H1 (cell line): ENCODE measurements around the gene SH3GL2. TPM values are rescaled to one million over a fixed set of nuclear protein-coding genes. Genes with fewer than 3 reads are reported as not detected.

Source experiments
- CHD2 ChIP-seq: IDR thresholded peaks from 2 replicates; pipeline ENCODE4 v1.6.1; 2012; ENCODE audit warnings: low read length, improper control_type of control experiment
- CREB1 ChIP-seq: IDR thresholded peaks from 2 replicates; pipeline ENCODE4 v1.6.1; 2012; ENCODE audit warnings: inconsistent platforms
- CTBP2 ChIP-seq: IDR thresholded peaks from 2 replicates; pipeline ENCODE4 v1.7.0; 2011; ENCODE audit warnings: borderline replicate concordance, mild to moderate bottlenecking, moderate library complexity, mixed read lengths, low read length; ENCODE audit not compliant: insufficient read depth, insufficient read length
- E2F6 ChIP-seq: IDR thresholded peaks from 2 replicates; pipeline ENCODE4 v1.6.1; 2012; ENCODE audit warnings: inconsistent platforms
- EP300 ChIP-seq, 2 experiments: IDR thresholded peaks; 1 replicate in 1 of 2; 2 replicates in 1 of 2; pipeline ENCODE4 v1.6.1; 2011 to 2012; ENCODE audit warnings: low read depth in 2 of 2, low read length in 2 of 2, mild to moderate bottlenecking in 2 of 2, borderline replicate concordance in 1 of 2, inconsistent platforms in 1 of 2, moderate library complexity in 1 of 2
- GABPA ChIP-seq: IDR thresholded peaks from 2 replicates; pipeline ENCODE4 v1.6.1; 2011; ENCODE audit warnings: mild to moderate bottlenecking, low read length, moderate library complexity, borderline replicate concordance; ENCODE audit not compliant: insufficient read depth
- KDM4A ChIP-seq: IDR thresholded peaks from one replicate; pipeline ENCODE4 v1.7.1; 2012; ENCODE audit warnings: low read depth, mild to moderate bottlenecking, moderate library complexity, low read length, inconsistent platforms; ENCODE audit not compliant: severe bottlenecking
- KDM5A ChIP-seq: fragments of 200-600 bp; IDR thresholded peaks from 2 replicates; pipeline ENCODE4 v1.7.1; 2012; ENCODE audit warnings: mild to moderate bottlenecking, low read length, inconsistent platforms, mixed read lengths
- MAFK ChIP-seq: IDR thresholded peaks from 2 replicates; pipeline ENCODE4 v1.6.1; 2012; ENCODE audit warnings: low read depth, mild to moderate bottlenecking, improper control_type of control experiment, low read length
- POLR2A ChIP-seq, 2 experiments: IDR thresholded peaks; 1 replicate in 1 of 2; 2 replicates in 1 of 2; pipeline ENCODE4 v1.6.1; 2011; ENCODE audit warnings: low read depth in 2 of 2, low read length in 2 of 2, mild to moderate bottlenecking in 2 of 2; ENCODE audit errors: control extremely low read depth in 1 of 2
- RNF2 ChIP-seq: fragments of 200-900, 300-1000 bp; sonication (generic); IDR thresholded peaks from 2 replicates; pipeline ENCODE4 v1.7.1; 2016; ENCODE audit warnings: borderline replicate concordance, low read depth, mild to moderate bottlenecking, antibody characterized with exemption, low read length; ENCODE audit not compliant: poor library complexity, severe bottlenecking; ENCODE audit errors: missing control alignments
- RXRA ChIP-seq: IDR thresholded peaks from 2 replicates; pipeline ENCODE4 v1.6.1; 2011; ENCODE audit warnings: low read depth, mild to moderate bottlenecking, low read length, moderate library complexity; ENCODE audit not compliant: insufficient read depth
- SAP30 ChIP-seq: fragments of 300-600 bp; sonication (generic); IDR thresholded peaks from 2 replicates; pipeline ENCODE4 v1.7.1; 2012; ENCODE audit warnings: low read length, moderate library complexity, mild to moderate bottlenecking, inconsistent platforms; ENCODE audit not compliant: insufficient read depth, insufficient replicate concordance
- SIN3A ChIP-seq, 2 experiments: IDR thresholded peaks in 1 of 2; conservative IDR thresholded peaks in 1 of 2; 2 replicates each; pipeline ENCODE4 v1.6.1; 2011 to 2012; ENCODE audit warnings: low read length in 2 of 2, improper control_type of control experiment in 1 of 2, low read depth in 1 of 2, mild to moderate bottlenecking in 1 of 2
- SIRT6 ChIP-seq: IDR thresholded peaks from one replicate; pipeline ENCODE4 v1.7.1; 2012; ENCODE audit warnings: low read length, inconsistent platforms
- SP1 ChIP-seq: IDR thresholded peaks from 2 replicates; pipeline ENCODE4 v1.6.1; 2011; ENCODE audit warnings: low read depth, low read length
- SP2 ChIP-seq: IDR thresholded peaks from 2 replicates; pipeline ENCODE4 v1.6.1; 2012; ENCODE audit warnings: mild to moderate bottlenecking, low read length, inconsistent platforms
- SP4 ChIP-seq: IDR thresholded peaks from 2 replicates; pipeline ENCODE4 v1.6.1; 2012; ENCODE audit warnings: low read length, inconsistent platforms
- TAF1 ChIP-seq: IDR thresholded peaks from 2 replicates; pipeline ENCODE4 v1.6.1; 2011; ENCODE audit warnings: mild to moderate bottlenecking, low read depth, low read length
- TAF7 ChIP-seq: optimal IDR thresholded peaks from 2 replicates; pipeline ENCODE3; 2011; ENCODE audit warnings: low read depth, mild to moderate bottlenecking, inconsistent platforms, low read length, moderate library complexity, borderline replicate concordance
- polyA plus RNA-seq, 7 experiments: library from polyadenylated mRNA; depleted of rRNA in 3 of 7; stranded (reverse) in 5 of 7; unstranded in 2 of 7; fragments of >200 nt in 5 of 7; fragments of 200-250 nt in 2 of 7; gene quantifications; 1 replicate in 5 of 7; 2 replicates in 1 of 7; 4 replicates in 1 of 7; pipeline versions ENCODE4 v1.2.1 to v1.2.3, GENCODE V29; 2011 to 2013; ENCODE audit warnings: missing spikeins in 2 of 7, mixed read lengths in 2 of 7
- total RNA-seq: library from RNA; stranded (reverse); fragmentation: NEBNext Ultra II Directional; extraction: Animal tissue kit (Norgen Biotek cat#: 25700); gene quantifications from 2 replicates; pipeline ENCODE4 v1.2.1, GENCODE V29; 2021

SH3GL2 gene
- total and polyA plus RNA-seq, 2 of the 8 experiments (the other 6 are each of a cell fraction or from before 2014, with no cell fraction given): 4.7 to 5.3 TPM

GRCh38 chr9:17578911-17579793 lies at the start of gene SH3GL2 (continued):
- TF ChIP-seq KDM5A (no peak), MAFK (no peak), SP2 (no peak), SIRT6 (no peak), TAF1 (peak; percentile 87), POLR2A (IDR thresholded peaks at IDR 0.05; ENCODE audit: control extremely low read depth in 1 of 2, low read depth in 2 of 2, low read length in 2 of 2) (peak in 1 of 2 experiments; percentile 86; a peak in 2 of 3 replicates), E2F6 (peak; percentile 99), SIN3A (conservative IDR thresholded peaks at IDR 0.05 in 1 of 2, IDR thresholded peaks at IDR 0.05 in 1 of 2; ENCODE audit: low read depth in 1 of 2, low read length in 2 of 2) (no peak), SAP30 (no peak), RNF2 (peak; percentile 44), CHD2 (peak; percentile 50), GABPA (no peak), TAF7 (no peak), CTBP2 (peak; percentile 74), KDM4A (peak; percentile 95), CREB1 (peak; percentile 91), EP300 (IDR thresholded peaks at IDR 0.05; ENCODE audit: borderline replicate concordance in 1 of 2, low read depth in 2 of 2, low read length in 2 of 2) (peak in 1 of 2 experiments; percentile 51; a peak in 1 of 3 replicates), SP1 (no peak), SP4 (no peak), RXRA (no peak)
